Activated naive CD8-positive, alpha-beta T cell treated with anti-CD3 and anti-CD28 coated beads, Interleukin-2, amount 50 U/mL, for 24 hours (primary cell): ENCODE data around the gene ARPIN.

Experiments
- ATAC-seq: fragments of 150-1000 bp; cut with Tn5 transposase; one replicate; pipeline ENCODE4 v1.10.0; 2021
- DNase-seq: peaks from one replicate; pipeline ENCODE4 v3.0.0; 2021
- H3K27ac Mint-ChIP-seq: one replicate; pipeline ENCODE4 v1.8.0; 2021; ENCODE audit warnings: mild to moderate bottlenecking, mixed read lengths
- H3K27me3 Mint-ChIP-seq: one replicate; pipeline ENCODE4 v1.8.0; 2021; ENCODE audit warnings: mixed read lengths
- H3K36me3 Mint-ChIP-seq: one replicate; pipeline ENCODE4 v1.8.0; 2021; ENCODE audit warnings: low read depth, mixed read lengths
- H3K4me1 Mint-ChIP-seq: one replicate; pipeline ENCODE4 v1.8.0; 2021; ENCODE audit warnings: mixed read lengths
- H3K4me3 Mint-ChIP-seq: one replicate; pipeline ENCODE4 v1.8.0; 2021; ENCODE audit warnings: mild to moderate bottlenecking, moderate library complexity, mixed read lengths
- H3K9me3 Mint-ChIP-seq: one replicate; pipeline ENCODE4 v1.8.0; 2021; ENCODE audit warnings: mixed read lengths

Gene ARPIN

DNA sequence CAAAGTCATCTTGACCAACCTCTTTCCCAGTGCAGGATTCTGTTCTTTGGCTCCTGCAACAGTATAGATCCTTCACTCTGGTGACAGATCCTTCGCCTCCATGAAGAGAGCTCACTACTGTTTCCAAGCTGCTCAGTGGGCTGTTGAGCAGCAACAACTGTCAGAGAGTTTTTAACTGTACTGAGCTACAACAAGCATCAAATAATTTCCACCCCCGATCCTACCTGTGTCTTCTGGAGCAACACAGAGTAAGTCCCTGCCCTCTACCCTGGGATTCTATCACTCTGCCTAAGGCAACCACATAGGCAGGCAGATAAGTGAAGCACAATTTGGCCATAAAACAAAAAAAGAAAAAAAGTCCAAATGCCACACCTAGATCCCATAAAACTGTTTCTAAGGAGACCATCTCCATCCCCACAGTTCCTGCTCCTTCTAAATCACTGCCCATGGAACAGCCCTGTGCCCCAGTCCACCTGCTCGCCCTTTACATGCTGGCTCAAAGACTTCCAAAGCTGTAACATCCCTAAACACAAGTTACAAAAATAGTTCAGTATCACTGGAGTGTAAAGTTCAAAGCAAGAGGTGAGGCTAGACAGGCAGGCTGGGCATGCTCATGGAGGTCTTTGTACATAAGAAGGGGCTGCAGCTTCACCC is 60.3 kb downstream of the ARPIN start:
- Mint-ChIP-seq H3K27ac (no peak overlapping the region), H3K27me3 (no peaks in the 10 kb centered on the region), H3K4me3 (no peak overlapping the region), H3K9me3 (no peaks in the 10 kb centered on the region), H3K36me3 (peaks cover 14% of the 10 kb centered on the region), H3K4me1 (peaks cover 9% of the 10 kb centered on the region)
- DNase-seq (no peak), ATAC-seq (no peak)

DNA sequence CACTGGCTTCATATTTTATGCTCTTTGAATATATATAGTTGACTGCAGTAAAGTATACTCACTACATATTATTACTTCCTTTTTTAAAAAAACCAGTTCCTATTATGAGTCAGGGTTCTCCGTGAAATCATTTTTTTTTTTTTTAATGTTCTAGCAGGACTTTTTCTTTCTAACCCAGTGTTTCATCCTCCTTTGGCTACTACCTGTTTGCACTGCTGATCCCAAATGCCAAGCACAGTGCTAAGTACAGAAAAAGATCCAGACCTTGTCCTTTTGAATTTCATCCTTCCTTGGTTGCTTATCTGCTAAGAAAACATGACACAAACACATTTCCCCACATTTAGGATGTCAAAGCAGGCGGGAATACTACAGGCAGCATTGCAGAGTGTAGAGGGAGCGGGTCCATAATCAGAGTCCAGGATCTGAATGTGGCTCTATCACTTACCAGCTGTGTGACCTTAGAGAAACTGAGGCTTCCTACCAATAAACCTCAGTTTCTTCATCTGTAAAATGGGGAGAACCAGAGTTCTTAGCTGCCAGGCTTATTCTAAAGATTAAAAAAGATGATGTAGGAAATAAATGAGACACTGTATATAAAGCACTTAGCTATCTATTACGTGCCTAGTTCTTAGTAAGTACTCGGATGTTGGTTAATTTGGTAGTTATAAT is 60.9 kb downstream of the ARPIN start:
- DNase-seq (no peak), ATAC-seq (no peak)
- Mint-ChIP-seq H3K36me3 (peaks cover 13% of the 10 kb centered on the region), H3K4me3 (no peak overlapping the region), H3K27me3 (no peaks in the 10 kb centered on the region), H3K27ac (no peak overlapping the region), H3K4me1 (peaks cover 9% of the 10 kb centered on the region), H3K9me3 (no peaks in the 10 kb centered on the region)

DNA sequence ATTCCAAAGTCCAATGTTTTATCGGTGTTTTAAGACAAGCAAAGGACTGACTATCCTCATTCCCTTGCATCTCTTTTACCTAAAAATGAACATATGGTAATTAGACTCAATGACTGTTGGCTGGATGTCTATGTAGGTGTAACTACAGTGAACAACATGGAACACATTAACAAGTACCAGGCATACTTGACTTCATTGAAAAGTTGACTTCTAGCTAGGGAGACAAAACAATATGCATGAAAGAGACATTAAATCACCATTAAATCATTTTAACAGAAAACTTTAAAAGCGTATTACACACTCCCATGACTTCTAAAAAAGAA is 63.8 kb downstream of the ARPIN start:
- DNase-seq (no peak), ATAC-seq (no peak)
- no peaks in the 10 kb centered on the region for H3K27me3 Mint-ChIP-seq
- H3K4me3 Mint-ChIP-seq = no peak overlapping the region
- H3K36me3 Mint-ChIP-seq = peaks cover 13% of the 10 kb centered on the region
- no peaks in the 10 kb centered on the region for H3K9me3 Mint-ChIP-seq
- H3K27ac Mint-ChIP-seq = no peak overlapping the region
- peaks cover 18% of the 10 kb centered on the region for H3K4me1 Mint-ChIP-seq

- no peaks in the 10 kb centered on the region for H3K27me3 Mint-ChIP-seq
- DNase-seq (no peak), ATAC-seq (no peak)
- H3K27ac Mint-ChIP-seq = no peak overlapping the region
- no peak overlapping the region for H3K4me3 Mint-ChIP-seq
- peaks cover 20% of the 10 kb centered on the region for H3K4me1 Mint-ChIP-seq
- peaks cover 10% of the 10 kb centered on the region for H3K36me3 Mint-ChIP-seq
- no peaks in the 10 kb centered on the region for H3K9me3 Mint-ChIP-seq
Measured at GRCh38 chr15:89847101-89847500, 65.7 kb downstream of the ARPIN start.

GRCh38 chr15:89845305-89845893 is 67.4 kb downstream of the ARPIN start:
- no peak overlapping the region for H3K27ac Mint-ChIP-seq
- ATAC-seq (no peak), DNase-seq (no peak)
- peaks cover 21% of the 10 kb centered on the region for H3K4me1 Mint-ChIP-seq
- no peak overlapping the region for H3K4me3 Mint-ChIP-seq
- peaks cover 10% of the 10 kb centered on the region for H3K36me3 Mint-ChIP-seq
- H3K27me3 Mint-ChIP-seq = no peaks in the 10 kb centered on the region
- H3K9me3 Mint-ChIP-seq = no peaks in the 10 kb centered on the region
